DND-41 (cell line): Measurements from ENCODE around the gene HECW1.
"Not testable (repeated sequence)": the region's sequence is repeated elsewhere in the genome, so short reads cannot be mapped to it uniquely, and the experiment has no call there.

Source experiments
- ATAC-seq: fragments of 200-7000 bp; cut with Tn5 transposase; 3 replicates; pipeline ENCODE4 v1.9.1; 2021; ENCODE audit warnings: low read depth; ENCODE audit not compliant: insufficient read depth
- DNase-seq: peaks from one replicate; pipeline ENCODE4 v3.0.0-alpha.2; 2020
- H2AFZ ChIP-seq: 2 replicates; pipeline ENCODE4 v1.6.0; 2012; ENCODE audit warnings: low read depth, low read length
- H3K27ac ChIP-seq: 2 replicates; pipeline ENCODE4 v1.5.1; 2012; ENCODE audit warnings: low read length, inconsistent platforms
- H3K27me3 ChIP-seq: fragments of 200-600 bp; sonication (generic); 2 replicates; pipeline ENCODE4 v1.6.0; 2012; ENCODE audit warnings: low read length, mild to moderate bottlenecking, inconsistent platforms; ENCODE audit not compliant: insufficient read depth, poor library complexity
- H3K36me3 ChIP-seq: 2 replicates; pipeline ENCODE4 v1.5.1; 2012; ENCODE audit warnings: low read length, inconsistent platforms; ENCODE audit not compliant: insufficient read depth
- H3K4me1 ChIP-seq: 2 replicates; pipeline ENCODE4 v1.5.1; 2012; ENCODE audit warnings: mild to moderate bottlenecking, low read length; ENCODE audit not compliant: insufficient read depth
- H3K4me2 ChIP-seq: 2 replicates; pipeline ENCODE4 v1.6.0; 2012; ENCODE audit warnings: mild to moderate bottlenecking, moderate library complexity, low read length, inconsistent platforms; ENCODE audit not compliant: insufficient read depth
- H3K4me3 ChIP-seq, 2 experiments: fragments of 200-600 bp in 1 of 2; shearing (Covaris generic) in 1 of 2; 2 replicates each; pipeline ENCODE4 v1.5.1; 2012 to 2016; ENCODE audit warnings: inconsistent platforms in 2 of 2, low read length in 2 of 2, mild to moderate bottlenecking in 2 of 2, low read depth in 1 of 2, moderate library complexity in 1 of 2
- H3K79me2 ChIP-seq: 2 replicates; pipeline ENCODE4 v1.6.0; 2012; ENCODE audit warnings: low read length, inconsistent platforms; ENCODE audit not compliant: insufficient read depth
- H3K9ac ChIP-seq: 2 replicates; pipeline ENCODE4 v1.6.0; 2012; ENCODE audit warnings: low read depth, mild to moderate bottlenecking, inconsistent platforms, low read length, moderate library complexity
- H3K9me3 ChIP-seq: 2 replicates; pipeline ENCODE4 v1.5.1; 2012; ENCODE audit warnings: low read length, moderate library complexity, mild to moderate bottlenecking, inconsistent platforms; ENCODE audit not compliant: insufficient read depth, severe bottlenecking
- H4K20me1 ChIP-seq: 2 replicates; pipeline ENCODE4 v1.6.0; 2012; ENCODE audit warnings: low read length; ENCODE audit not compliant: insufficient read depth
- EZH2 ChIP-seq: IDR thresholded peaks from 3 replicates; pipeline ENCODE4 v1.6.1; 2012; ENCODE audit warnings: borderline replicate concordance, low read depth, mild to moderate bottlenecking, moderate library complexity, low read length, inconsistent platforms; ENCODE audit not compliant: severe bottlenecking
- TF ChIP-seq, protein P1 (sequence below): IDR thresholded peaks from 2 replicates; pipeline ENCODE4 v1.5.1; 2012; ENCODE audit warnings: borderline replicate concordance, low read length, moderate library complexity, mild to moderate bottlenecking; ENCODE audit not compliant: poor library complexity, severe bottlenecking; ENCODE audit errors: extremely low read depth

Gene HECW1

DNA sequence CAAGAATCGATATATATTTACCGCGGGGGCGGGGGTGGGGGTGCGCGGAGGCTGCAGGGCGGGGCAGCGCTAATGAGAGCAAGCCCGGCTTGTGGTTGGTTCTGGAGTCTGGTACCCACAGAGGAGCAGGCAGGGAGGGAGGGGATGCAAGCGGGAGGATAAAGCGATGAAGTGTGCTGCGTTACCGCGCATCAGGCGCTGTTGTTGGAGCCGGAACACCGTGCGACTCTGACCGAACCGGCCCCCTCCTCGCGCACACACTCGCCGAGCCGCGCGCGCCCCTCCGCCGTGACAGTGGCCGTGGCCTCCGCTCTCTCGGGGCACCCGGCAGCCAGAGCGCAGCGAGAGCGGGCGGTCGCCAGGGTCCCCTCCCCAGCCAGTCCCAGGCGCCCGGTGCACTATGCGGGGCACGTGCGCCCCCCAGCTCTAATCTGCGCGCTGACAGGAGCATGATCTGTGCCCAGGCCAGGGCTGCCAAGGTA lies at the start of gene HECW1:
HECW1 (plus strand) TSS at position 189 of the 482 bp plus-strand sequence. CDS start 131,259 bp downstream, outside the sequence.
- H3K27me3 ChIP-seq: peaks cover 8% of the 10 kb centered on the region
- H3K4me2 ChIP-seq: no peak within 1 kb of the TSS
- H3K79me2 ChIP-seq: no peaks in the 10 kb centered on the region
- H3K27ac ChIP-seq: no peak within 1 kb of the TSS
- no peaks in the 10 kb centered on the region for H3K4me1 ChIP-seq
- DNase-seq: no peak
- no peak within 1 kb of the TSS for H3K4me3 ChIP-seq
- H2AFZ ChIP-seq: no peak within 1 kb of the TSS
- H3K9ac ChIP-seq: no peak within 1 kb of the TSS
- H3K9me3 ChIP-seq: no peaks in the 10 kb centered on the region
- H4K20me1 ChIP-seq: no peaks in the 10 kb centered on the region
- TF ChIP-seq, protein P1, sequence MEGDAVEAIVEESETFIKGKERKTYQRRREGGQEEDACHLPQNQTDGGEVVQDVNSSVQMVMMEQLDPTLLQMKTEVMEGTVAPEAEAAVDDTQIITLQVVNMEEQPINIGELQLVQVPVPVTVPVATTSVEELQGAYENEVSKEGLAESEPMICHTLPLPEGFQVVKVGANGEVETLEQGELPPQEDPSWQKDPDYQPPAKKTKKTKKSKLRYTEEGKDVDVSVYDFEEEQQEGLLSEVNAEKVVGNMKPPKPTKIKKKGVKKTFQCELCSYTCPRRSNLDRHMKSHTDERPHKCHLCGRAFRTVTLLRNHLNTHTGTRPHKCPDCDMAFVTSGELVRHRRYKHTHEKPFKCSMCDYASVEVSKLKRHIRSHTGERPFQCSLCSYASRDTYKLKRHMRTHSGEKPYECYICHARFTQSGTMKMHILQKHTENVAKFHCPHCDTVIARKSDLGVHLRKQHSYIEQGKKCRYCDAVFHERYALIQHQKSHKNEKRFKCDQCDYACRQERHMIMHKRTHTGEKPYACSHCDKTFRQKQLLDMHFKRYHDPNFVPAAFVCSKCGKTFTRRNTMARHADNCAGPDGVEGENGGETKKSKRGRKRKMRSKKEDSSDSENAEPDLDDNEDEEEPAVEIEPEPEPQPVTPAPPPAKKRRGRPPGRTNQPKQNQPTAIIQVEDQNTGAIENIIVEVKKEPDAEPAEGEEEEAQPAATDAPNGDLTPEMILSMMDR: no peak
- no peak for TF ChIP-seq EZH2
- H3K36me3 ChIP-seq: no peaks in the 10 kb centered on the region
- no peak for ATAC-seq

DNA sequence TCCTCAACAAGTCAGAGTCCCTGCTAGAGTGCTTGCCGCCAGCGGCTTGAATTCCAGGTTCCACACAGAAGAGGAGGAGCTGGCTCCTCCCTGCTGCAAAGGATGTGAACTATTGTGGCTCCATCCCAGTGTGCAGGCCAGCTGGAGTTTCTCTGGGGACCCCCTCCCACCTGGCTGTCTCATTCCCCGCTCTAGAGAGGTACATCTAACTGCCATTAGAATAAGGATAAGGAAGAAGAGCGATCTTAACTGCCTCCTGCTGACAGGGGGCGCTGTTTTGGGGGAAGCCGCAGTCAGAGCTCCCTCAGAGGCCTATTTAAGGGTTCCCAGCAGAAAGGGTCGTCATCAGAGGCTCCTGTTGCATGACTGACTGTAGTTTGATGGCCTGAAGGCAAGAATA lies 40.8 kb upstream of the HECW1 start:
- Histone ChIP-seq H3K9ac (no peak overlapping the region), H3K4me2 (no peak overlapping the region), H3K9me3 (no peaks in the 10 kb centered on the region), H3K4me1 (no peaks in the 10 kb centered on the region), H4K20me1 (no peaks in the 10 kb centered on the region), H3K36me3 (no peaks in the 10 kb centered on the region), H3K4me3 (no peak overlapping the region), H3K27ac (no peak overlapping the region), H3K27me3 (peaks cover 3% of the 10 kb centered on the region), H3K79me2 (no peaks in the 10 kb centered on the region), H2AFZ (peak overlapping the region; percentile 25; the same call in 1 of the 2 replicates)
- ATAC-seq (peak; percentile 35; the same call in 1 of the 3 replicates), DNase-seq (peak; percentile 26)
- no peak for TF ChIP-seq EZH2
- TF ChIP-seq, protein P1: peak; percentile 62

DNA sequence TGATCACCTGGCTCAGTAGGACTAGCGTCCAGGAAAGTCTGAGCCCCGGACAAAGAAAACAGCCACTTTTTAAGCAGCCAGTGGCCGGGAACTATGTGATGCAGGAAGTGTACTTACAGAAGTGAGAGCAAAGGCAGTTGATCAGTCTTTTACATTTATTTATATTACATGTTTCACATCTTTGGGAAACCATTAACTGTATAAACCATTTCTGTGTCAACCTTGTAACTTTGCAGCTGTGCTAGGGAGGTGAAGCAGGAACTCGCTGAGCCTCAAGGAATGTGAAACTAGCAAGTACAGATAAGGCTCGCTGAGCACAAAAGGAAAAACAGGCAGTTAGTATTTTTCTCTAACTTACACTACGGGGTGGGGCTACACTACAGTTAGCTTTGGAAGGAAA lies 39.9 kb upstream of the HECW1 start:
- H3K4me3 ChIP-seq: no peak overlapping the region
- DNase-seq (no peak), ATAC-seq (no peak)
- no peaks in the 10 kb centered on the region for H3K9me3 ChIP-seq
- H2AFZ ChIP-seq: no peak overlapping the region
- no peaks in the 10 kb centered on the region for H3K36me3 ChIP-seq
- no peaks in the 10 kb centered on the region for H3K27me3 ChIP-seq
- no peak overlapping the region for H3K4me2 ChIP-seq
- no peaks in the 10 kb centered on the region for H3K79me2 ChIP-seq
- TF ChIP-seq EZH2: no peak
- TF ChIP-seq, protein P1: no peak
- no peaks in the 10 kb centered on the region for H3K4me1 ChIP-seq
- no peaks in the 10 kb centered on the region for H4K20me1 ChIP-seq
- no peak overlapping the region for H3K9ac ChIP-seq
- no peak overlapping the region for H3K27ac ChIP-seq

DNA sequence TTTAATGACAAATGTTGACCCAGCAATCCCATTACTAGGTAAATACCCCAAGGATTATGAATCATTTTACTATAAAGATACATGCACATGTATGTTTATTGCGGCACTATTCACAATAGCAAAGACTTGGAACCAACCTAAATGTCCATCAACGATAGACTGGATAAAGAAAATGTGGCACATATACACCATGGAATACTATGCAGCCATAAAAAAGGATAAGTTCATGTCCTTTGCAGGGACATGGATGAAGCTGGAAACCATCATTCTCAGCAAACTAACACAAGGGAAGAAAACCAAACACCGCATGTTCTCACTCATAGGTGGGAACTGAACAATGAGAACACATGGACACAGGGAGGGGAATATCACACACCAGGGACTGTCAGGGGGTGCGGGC lies 38.6 kb upstream of the HECW1 start:
- not testable (repeated sequence) for DNase-seq, H3K4me3 ChIP-seq, H3K4me1 ChIP-seq, H3K79me2 ChIP-seq, H3K9me3 ChIP-seq, ATAC-seq, H3K27ac ChIP-seq, H2AFZ ChIP-seq, H3K36me3 ChIP-seq, H4K20me1 ChIP-seq, H3K9ac ChIP-seq, H3K4me2 ChIP-seq, H3K27me3 ChIP-seq
